GM20431 (cell line): Measurements from ENCODE around the gene CCDC188.

ENCODE experiments used
- in situ Hi-C: fragments of 300-500 bp; cut with MseI, MboI; formaldehyde crosslinking; loops from one replicate; pipeline ENCODE4 v1.15.0; 2020; ENCODE audit warnings: low sequenced_read_pairs; ENCODE audit not compliant: unreplicated experiment

Gene CCDC188

DNA sequence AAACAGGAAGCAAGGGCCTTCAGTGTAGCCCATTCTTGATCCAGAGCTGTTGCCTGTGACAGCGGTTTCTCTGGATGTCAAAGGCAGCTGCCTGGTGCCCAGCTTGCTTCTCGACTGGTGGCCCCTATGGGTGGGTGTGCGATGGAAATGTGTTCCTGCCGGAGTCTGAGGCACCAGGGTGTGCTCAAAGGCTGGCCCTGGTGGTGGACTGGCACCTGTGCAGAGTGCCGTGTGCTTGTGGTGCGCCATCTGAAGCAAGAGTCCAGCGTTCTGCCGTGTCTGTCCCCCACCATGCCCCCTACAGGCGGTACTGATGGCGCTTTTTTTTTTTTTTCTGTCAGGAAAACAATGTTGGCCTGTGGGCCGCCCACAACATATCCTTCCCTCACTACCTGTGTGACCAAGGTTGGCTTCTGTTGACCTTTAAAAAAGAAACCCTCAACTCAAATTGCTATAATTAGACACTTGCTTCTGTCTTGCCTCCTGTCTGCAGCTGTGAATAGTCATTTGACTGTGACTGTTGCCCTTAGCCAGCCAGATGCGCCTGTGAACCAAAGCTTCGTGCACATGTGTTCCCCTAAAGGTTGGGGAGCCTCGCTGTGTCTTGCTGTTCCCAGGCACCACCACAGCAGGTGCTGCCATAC lies 39.7 kb downstream of the CCDC188 start:
- in situ Hi-C loops, result no loop called here

DNA sequence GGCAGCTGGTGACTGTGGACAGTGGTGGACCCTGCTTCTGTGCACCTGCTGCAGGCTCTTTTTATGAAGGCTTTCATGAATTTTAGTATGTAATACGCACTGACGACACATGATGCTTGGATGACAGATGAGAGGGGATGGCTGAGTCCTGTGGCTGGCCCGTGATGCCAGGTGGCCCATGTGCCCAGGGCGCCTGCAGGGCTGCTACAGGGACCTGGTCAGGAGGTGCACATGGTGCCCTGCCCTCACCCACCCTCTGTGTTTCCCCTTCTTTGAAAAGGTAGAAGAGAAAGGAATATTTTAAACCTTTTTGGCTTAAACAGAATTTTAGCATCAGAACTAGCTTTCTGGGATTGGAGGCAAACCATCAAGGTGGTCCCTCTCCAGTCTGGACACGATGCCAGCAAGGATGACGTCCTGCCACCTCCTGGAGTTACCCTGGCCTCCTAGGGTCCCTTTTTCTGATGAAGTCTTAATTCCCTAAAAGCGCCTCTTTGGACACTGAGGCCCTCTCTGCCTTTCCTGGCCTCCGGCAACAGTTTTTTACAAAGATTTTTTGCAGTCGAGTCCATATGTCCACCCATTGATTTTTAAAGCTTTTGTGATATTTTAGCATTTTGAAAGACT lies 40.4 kb downstream of the CCDC188 start:
- in situ Hi-C loops, result no loop called here

DNA sequence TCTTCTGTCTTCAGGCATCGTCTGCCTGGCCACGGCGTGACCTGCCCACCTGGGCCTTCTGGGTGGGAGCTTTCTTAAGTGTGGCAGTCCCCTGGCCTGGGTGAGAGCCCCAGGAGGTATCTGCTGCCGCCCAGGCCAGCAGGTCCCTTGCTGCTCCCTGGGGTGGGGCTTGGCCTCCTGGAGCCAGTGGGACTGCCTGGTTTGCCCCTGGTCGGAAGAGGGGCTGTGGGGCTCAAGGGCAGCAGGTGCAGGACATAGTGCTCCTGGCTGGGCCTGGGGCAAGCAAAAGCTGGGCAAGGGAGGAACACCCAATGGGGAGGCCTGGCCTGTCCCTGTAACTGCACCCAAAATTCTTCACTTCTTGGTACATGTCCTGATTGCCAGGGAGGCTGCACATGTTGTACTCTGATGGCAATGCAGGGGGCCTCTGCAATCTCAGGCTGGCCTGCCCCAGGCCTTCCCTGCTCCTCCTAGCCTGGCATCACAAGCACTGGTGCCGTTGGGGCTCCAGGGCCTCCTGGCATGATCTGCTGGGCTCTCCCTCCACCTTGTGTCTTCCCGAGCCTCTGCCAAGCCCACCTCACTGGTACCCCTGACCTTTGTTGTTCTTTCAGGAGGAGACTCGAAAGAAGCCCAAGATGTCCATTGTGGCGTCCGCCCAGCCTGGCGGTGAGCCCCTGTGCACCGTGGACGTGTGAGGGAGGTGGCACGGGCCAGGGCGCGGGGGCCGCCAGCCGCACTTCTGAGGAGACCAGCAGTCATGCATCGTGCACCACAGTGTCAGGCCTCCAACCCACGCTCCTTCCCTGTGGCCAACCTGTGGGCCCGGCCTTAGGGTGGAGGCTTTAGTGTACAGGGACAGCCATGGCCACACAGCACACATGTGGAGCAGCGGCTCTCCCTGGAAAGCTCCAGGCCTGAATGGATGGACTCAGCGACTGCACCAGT lies 41.2 kb downstream of the CCDC188 start:
- in situ Hi-C loops, result no loop called here

DNA sequence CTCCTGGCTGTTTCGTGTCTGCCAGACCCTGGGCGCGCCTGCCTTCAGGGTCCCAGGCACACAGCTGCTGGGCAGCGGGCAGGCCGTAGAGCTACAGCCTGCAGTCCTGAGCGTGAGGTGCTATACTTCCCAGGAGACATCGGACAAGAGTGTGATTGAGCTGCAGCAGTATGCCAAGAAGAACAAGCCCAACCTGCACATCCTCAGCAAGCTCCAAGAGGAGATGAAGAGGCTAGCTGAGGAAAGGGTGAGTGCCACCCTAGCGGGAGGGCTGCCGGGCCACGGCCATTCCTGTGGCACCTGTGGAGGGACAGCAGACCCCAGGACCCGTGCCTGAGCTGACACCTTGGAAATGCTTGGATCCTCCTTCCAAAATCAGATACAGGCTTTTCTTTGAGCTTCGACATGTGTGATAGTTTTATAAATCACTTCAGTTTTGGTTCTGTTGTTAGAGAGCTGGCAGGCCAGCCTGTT lies 42.1 kb downstream of the CCDC188 start:
- in situ Hi-C loops, result no loop called here

DNA sequence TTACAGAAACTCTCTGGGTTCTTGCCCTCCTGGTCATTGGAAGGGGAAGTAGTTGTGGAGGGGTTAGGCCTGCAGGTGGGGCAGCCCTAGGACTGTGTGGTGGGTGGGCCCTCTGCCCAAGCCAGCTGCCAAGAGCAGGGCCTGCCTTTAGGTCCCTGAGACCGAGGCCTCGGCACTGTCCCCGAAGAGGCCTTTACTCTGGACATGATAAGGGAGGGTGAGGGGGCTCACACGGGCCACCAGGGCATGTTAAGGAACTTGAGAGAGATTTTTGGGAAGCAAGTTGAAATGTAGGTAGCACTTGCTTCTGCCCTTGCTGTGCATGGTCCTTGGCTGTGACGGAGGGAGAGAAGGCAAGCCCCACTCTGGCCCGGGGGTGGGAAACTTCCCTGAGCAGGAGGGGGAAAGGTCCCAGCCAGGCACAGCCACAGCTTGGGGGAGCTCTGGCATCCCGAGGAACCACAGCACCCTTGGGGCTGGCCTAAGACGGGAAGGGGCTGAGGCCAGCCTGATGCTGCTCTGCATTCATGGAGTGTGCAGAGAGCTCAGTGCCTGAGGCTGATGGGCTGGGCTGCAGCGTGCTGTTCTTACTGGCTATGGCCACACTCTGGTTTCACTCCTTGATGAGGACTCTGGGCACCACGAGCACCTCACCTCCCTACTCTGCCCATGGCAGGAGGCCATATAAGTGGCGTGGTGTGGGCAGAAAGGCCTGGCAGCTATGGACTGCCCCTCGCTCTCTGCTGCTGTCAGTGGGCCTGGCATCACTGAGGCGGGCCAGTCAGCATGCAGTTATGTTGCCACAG lies 42.7 kb downstream of the CCDC188 start:
- in situ Hi-C loops, result no loop called here

DNA sequence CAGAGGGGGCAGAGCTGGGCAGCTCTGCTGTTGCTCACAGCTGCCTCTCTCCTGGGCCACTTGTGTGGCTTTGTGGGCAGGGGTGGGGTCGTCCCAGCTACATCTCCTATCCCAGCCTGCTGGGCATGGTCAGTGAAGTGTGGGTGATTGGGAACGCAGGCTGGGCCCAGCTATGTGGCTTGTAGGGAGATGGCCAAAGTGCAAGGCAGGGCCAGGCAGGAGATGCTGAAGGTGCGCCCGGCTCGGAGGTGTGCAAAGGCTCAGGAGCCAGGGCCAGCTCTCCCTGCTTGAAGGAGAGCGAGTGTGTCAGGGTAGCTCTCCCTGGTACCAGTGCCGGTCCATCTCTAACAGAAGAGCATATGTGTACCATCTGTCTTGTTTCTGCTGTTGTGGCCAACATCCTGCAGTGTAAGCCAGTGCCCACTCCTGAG lies 43.4 kb downstream of the CCDC188 start:
- in situ Hi-C loops, result no loop called here

DNA sequence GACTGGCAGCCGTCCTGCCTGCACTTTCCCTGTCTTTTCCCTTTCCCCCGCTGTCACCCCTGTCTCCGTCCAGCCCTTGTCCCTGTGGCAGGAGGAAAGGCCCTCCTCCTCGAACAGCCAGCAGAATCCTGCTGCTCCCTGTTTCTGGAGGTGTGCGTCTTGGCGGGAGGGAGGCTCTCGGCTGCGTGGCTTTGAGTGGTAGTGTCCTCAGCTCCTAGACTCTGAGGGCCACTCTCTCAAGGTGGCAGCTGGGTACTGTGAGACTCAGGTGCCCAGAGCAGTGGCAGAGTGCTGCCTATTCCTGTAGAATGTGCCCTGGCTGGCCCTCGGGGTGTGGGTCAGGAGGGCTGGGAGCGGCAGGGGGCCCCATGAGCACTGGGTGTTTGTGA lies 44.0 kb downstream of the CCDC188 start:
- in situ Hi-C loops, result no loop called here

DNA sequence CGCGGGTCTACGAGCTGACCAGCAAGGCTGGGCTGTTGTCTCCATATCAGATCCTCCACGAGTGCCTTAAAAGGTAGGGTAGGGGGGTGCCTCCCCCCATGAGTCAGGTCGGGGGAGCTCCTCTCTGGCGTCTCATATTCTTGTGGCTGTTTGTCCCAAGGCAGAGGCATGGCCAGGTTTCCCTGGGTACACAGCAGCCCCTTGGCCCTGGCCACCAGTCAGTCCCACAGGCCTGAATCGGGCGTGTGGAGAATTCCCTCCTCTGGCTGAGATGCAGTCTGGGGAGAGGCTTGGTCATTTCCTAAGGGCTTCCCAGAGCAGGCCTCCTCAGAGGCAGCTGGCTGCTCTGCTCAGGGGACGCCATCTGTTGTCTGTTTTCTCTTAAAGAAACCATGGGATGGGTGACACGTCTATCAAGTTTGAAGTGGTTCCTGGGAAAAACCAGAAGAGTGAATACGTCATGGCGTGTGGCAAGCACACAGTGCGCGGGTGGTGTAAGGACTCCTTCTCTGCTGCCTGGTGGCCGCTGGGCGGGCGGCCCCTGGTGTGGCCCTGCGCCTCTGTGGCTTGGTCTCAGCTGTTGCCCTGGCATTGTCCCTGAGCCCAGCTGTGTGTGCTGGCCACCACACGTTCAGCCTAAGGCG lies 44.5 kb downstream of the CCDC188 start:
- in situ Hi-C loops, result no loop called here

DNA sequence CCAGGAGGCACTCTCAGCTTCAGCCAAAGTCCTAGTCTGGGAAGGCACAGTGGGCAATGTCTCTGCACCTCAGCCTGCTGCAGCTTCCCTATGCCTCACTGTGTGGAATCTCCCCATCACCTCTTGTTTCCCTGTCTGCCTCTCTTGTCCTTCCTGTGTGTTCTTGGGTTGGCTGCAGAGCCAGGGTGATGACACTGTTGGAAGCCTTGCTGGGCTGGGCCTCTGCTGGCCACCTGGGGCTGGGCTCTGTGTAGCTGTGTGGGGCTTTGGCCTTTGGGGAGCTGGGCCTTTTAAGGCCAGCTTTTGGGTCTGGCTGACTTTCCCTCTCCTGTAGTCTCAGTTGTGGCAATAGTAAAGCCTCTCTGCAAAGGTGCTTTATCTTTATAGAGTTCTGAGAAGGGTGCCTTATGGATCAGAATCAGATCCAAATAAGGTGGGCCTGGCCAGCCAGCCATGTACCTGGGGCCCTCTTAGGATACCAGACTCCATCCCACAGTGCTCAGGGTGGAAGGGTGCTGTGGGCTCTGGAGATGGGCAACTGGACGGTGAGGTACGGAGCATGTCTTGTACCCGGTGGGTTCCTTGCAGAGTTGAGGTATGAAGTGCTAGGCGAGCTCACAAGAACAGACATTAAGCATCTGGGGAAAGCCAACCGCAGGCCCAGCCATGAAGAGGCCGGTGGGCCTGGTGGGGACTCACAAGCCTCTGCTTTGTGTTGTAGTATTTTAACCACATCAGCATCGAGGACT lies 45.2 kb downstream of the CCDC188 start:
- in situ Hi-C loops, result no loop called here

DNA sequence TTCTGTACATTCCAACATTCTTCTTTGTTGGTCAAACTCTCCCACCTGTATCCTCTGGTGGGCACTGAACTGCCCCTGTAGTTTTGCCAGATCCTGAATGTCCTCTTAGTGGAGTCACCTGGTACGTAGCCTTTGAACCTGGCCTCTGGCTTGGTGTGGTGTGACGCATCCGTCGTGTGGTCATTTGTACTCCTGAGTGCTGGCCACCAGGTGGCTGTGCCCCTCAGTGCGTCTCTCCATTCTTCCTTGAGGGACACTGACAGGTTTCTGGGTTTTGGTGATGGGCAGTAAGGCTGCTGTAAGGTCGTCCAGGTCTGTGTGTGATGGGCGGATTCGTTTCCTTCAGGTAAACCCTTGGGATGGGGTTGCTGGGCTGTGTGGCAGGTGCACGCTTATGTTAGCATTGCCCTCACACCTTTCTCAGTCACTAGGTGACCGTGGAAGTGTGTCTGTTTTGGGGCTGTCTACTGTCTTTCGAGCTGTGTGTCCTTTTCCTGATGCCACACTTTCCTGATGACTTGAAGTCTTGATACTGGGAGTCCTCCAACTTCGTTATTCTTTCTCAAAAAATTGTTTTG lies 48.6 kb downstream of the CCDC188 start:
- in situ Hi-C loops, result no loop called here

DNA sequence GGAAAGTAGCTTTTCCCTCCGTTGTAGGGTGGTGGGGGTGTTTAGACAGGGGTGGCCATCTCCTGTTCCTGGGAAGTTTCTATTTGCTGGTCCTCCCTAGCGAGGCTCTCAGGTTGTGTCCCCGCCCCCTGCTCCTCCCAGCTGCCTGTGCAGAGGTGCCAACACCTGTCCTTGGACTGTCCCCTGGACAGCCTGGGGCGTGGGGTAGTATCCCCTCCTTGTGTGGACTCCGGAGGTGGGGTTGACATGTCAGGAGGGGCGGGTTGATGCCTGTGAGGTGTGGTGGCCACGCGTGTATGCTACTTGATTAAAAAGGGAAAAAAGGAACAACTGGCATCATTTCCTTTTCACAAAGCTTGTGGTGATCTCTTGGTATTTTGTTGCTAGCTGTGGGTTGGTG lies 49.2 kb downstream of the CCDC188 start:
- in situ Hi-C loops, result no loop called here

DNA sequence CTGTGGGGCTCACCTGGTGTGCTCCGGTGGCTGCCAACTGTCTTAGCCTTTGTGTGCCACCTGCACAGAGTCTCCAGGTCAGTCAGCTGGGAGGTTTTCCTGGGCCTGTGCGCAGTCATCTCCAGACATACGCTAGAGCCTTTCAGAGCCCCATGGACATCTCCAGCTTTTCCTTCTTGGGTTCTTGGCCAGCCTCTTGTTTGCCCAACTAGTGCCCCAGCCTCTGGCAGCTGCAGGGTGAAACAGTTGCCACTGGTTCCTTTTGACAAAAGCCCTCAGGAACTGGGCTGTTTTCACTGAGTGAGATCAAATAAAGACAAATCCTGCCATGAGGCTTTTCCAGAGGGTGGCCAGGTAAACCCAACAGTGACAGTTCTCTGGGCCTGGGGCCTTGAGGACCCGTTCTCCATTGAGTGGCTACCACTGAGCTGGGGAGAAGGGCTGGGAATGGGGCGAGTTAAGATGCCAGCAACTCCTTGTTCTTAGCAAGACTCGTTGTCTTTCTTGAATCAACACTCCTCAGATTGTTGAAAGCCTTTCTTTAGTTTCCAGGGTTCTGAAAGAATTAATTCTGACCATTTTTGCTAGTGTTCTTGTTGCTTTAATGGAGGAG lies 51.6 kb downstream of the CCDC188 start:
- in situ Hi-C loops, result no loop called here
